Measurements from ENCODE around the gene ELF5. TPM values are rescaled to one million over a fixed set of nuclear protein-coding genes. Genes with fewer than 3 reads are reported as not detected.

The ELF5 gene
- total RNA-seq, 1 experiment from 2014 or later, result 0.11 TPM

GRCh38 chr11:34507156-34507555 lies 6.4 kb downstream of the ELF5 start:
- no peak overlapping the region for H3K4me3 ChIP-seq (ENCODE audit: low read depth, low read length)
- ChIA-PET POLR2A (no interaction called here), CTCF (no interaction called here)

GRCh38 chr11:34505874-34506273 lies 7.7 kb downstream of the ELF5 start:
- no peak for DNase-seq
- BruUV-seq (replicated peaks), result no TSS peak
- intact Hi-C loops (cut with micrococcal nuclease; ENCODE audit: unreplicated experiment), result no loop called here
- Histone ChIP-seq H3K4me1 (no peaks in the 10 kb centered on the region), H3K4me3 (ENCODE audit: low read depth, low read length) (no peak overlapping the region), H3K9me3 (no peaks in the 10 kb centered on the region), H3K36me3 (ENCODE audit: control insufficient read depth, insufficient read depth, low read length) (no peaks in the 10 kb centered on the region), H3K27me3 (replicated peaks; ENCODE audit: control insufficient read depth, insufficient read depth, low read length) (no peaks in the 10 kb centered on the region)
- no peaks in the 10 kb centered on the region for H3K9me3 Mint-ChIP-seq (ENCODE audit: unreplicated experiment)
- H3K27me3 Mint-ChIP-seq (ENCODE audit: insufficient read depth, unreplicated experiment), result no peaks in the 10 kb centered on the region
- H3K4me1 Mint-ChIP-seq (ENCODE audit: low read depth, unreplicated experiment), result no peaks in the 10 kb centered on the region
- no peak for TF ChIP-seq CTCF (IDR thresholded peaks at IDR 0.05; ENCODE audit: insufficient read depth in 1 of 2, low read depth in 1 of 2, low read length in 1 of 2, severe bottlenecking in 1 of 2, unreplicated experiment in 1 of 2)
- no peaks in the 10 kb centered on the region for H3K36me3 Mint-ChIP-seq (ENCODE audit: insufficient read depth, unreplicated experiment)
- H3K4me3 Mint-ChIP-seq (ENCODE audit: unreplicated experiment), result no peak overlapping the region
- ChIA-PET CTCF (no interaction called here), POLR2A (no interaction called here)
- H3K27ac Mint-ChIP-seq (ENCODE audit: unreplicated experiment), result no peak overlapping the region

More at GRCh38 chr11:34507156-34507555, 6.4 kb downstream of the ELF5 start:
- Mint-ChIP-seq H3K9me3 (ENCODE audit: unreplicated experiment) (no peaks in the 10 kb centered on the region), H3K4me3 (ENCODE audit: unreplicated experiment) (no peak overlapping the region), H3K36me3 (ENCODE audit: insufficient read depth, unreplicated experiment) (no peaks in the 10 kb centered on the region), H3K4me1 (ENCODE audit: low read depth, unreplicated experiment) (no peaks in the 10 kb centered on the region), H3K27me3 (ENCODE audit: insufficient read depth, unreplicated experiment) (no peaks in the 10 kb centered on the region), H3K27ac (ENCODE audit: unreplicated experiment) (no peak overlapping the region)
- intact Hi-C loops (cut with micrococcal nuclease; ENCODE audit: unreplicated experiment), result no loop called here
- DNase-seq, result no peak
- no peaks in the 10 kb centered on the region for H3K4me1 ChIP-seq
- H3K36me3 ChIP-seq (ENCODE audit: control insufficient read depth, insufficient read depth, low read length), result no peaks in the 10 kb centered on the region
- no peak for TF ChIP-seq CTCF (IDR thresholded peaks at IDR 0.05; ENCODE audit: insufficient read depth in 1 of 2, low read depth in 1 of 2, low read length in 1 of 2, severe bottlenecking in 1 of 2, unreplicated experiment in 1 of 2)
- no peaks in the 10 kb centered on the region for H3K9me3 ChIP-seq
- no peaks in the 10 kb centered on the region for H3K27me3 ChIP-seq (replicated peaks; ENCODE audit: control insufficient read depth, insufficient read depth, low read length)
- BruUV-seq (replicated peaks), result no TSS peak

DNA sequence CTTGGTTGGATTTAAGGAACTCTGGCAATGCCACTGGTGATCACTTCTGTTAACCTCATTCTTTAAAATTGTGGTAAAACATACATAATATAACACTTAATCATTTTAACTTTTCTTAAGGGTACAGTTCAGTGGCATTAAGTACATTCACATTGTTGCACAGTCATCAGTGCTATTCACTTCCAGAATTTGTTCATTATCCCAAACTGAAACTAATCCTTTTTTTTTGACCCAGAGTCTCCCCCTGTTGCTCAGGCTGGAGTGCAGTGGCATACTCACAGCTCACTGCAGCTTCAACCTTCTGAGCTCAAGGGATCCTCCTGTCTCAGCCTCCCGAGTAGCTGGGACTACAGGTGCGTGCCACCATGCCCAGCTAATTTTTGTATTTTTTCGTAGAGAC lies 10.6 kb downstream of the ELF5 start:
- H3K27me3 ChIP-seq (replicated peaks; ENCODE audit: control insufficient read depth, insufficient read depth, low read length), result no peaks in the 10 kb centered on the region
- no peak overlapping the region for H3K27ac Mint-ChIP-seq (ENCODE audit: unreplicated experiment)
- H3K9me3 ChIP-seq, result no peaks in the 10 kb centered on the region
- POLR2A ChIA-PET, result no interaction called here
- H3K36me3 Mint-ChIP-seq (ENCODE audit: insufficient read depth, unreplicated experiment), result no peaks in the 10 kb centered on the region
- no peak overlapping the region for H3K4me3 ChIP-seq (ENCODE audit: low read depth, low read length)
- no peak for TF ChIP-seq CTCF (IDR thresholded peaks at IDR 0.05; ENCODE audit: insufficient read depth in 1 of 2, low read depth in 1 of 2, low read length in 1 of 2, severe bottlenecking in 1 of 2, unreplicated experiment in 1 of 2)
- no TSS peak for BruUV-seq (replicated peaks)
- H3K27me3 Mint-ChIP-seq (ENCODE audit: insufficient read depth, unreplicated experiment), result no peaks in the 10 kb centered on the region
- no peaks in the 10 kb centered on the region for H3K36me3 ChIP-seq (ENCODE audit: control insufficient read depth, insufficient read depth, low read length)
- H3K4me1 Mint-ChIP-seq (ENCODE audit: low read depth, unreplicated experiment), result no peaks in the 10 kb centered on the region
- DNase-seq, result no peak
- CTCF ChIA-PET, result no interaction called here
- intact Hi-C loops (cut with micrococcal nuclease; ENCODE audit: unreplicated experiment), result no loop called here
- no peak overlapping the region for H3K4me3 Mint-ChIP-seq (ENCODE audit: unreplicated experiment)
- no peaks in the 10 kb centered on the region for H3K9me3 Mint-ChIP-seq (ENCODE audit: unreplicated experiment)
- no peaks in the 10 kb centered on the region for H3K4me1 ChIP-seq
